GM23338 (cell line): ENCODE measurements around the gene FKBP6. TPM values are rescaled to one million over a fixed set of nuclear protein-coding genes. Genes with fewer than 3 reads are reported as not detected.

ENCODE experiments used
- ATAC-seq: fragments of 200-7000 bp; cut with Tn5 transposase; 3 replicates; pipeline ENCODE4 v1.9.1; 2020
- DNase-seq: peaks from one replicate; pipeline ENCODE4 v3.0.0-alpha.2; 2015; ENCODE audit warnings: low spot score
- H2AFZ ChIP-seq: fragments of 200-600 bp; sonication (generic); 2 replicates; pipeline ENCODE4 v1.8.0; 2016; ENCODE audit warnings: antibody characterized with exemption, mild to moderate bottlenecking, moderate library complexity
- H3F3A ChIP-seq: fragments of 200-600 bp; sonication (generic); replicated peaks from 2 replicates; pipeline ENCODE4 v1.8.0; 2017; ENCODE audit warnings: antibody characterized with exemption, mixed run types, low read depth
- H3K27ac ChIP-seq: fragments of 200-600 bp; sonication (generic); 2 replicates; pipeline ENCODE4 v1.6.1; 2016; ENCODE audit warnings: low read depth
- H3K27me3 ChIP-seq: fragments of 200-600 bp; sonication (generic); 2 replicates; pipeline ENCODE4 v1.8.0; 2016; ENCODE audit warnings: mild to moderate bottlenecking, mixed run types, moderate library complexity; ENCODE audit not compliant: insufficient read depth
- H3K36me3 ChIP-seq: fragments of 200-600 bp; sonication (generic); 2 replicates; pipeline ENCODE4 v1.8.0; 2016; ENCODE audit warnings: mild to moderate bottlenecking; ENCODE audit not compliant: insufficient read depth
- H3K4me1 ChIP-seq: fragments of 200-600 bp; sonication (generic); 2 replicates; pipeline ENCODE4 v1.8.0; 2016; ENCODE audit warnings: mild to moderate bottlenecking, moderate library complexity; ENCODE audit not compliant: insufficient read depth
- H3K4me2 ChIP-seq: fragments of 200-600 bp; sonication (generic); 2 replicates; pipeline ENCODE4 v1.7.1; 2017; ENCODE audit warnings: mixed run types
- H3K4me3 ChIP-seq: fragments of 200-600 bp; sonication (generic); 2 replicates; pipeline ENCODE4 v1.6.1; 2016; ENCODE audit warnings: mixed run types
- H3K79me2 ChIP-seq: fragments of 200-600 bp; sonication (generic); replicated peaks from 2 replicates; pipeline ENCODE4 v1.8.0; 2017; ENCODE audit warnings: mild to moderate bottlenecking; ENCODE audit not compliant: insufficient read depth
- H3K9me2 ChIP-seq: fragments of 200-600 bp; sonication (generic); 2 replicates; pipeline ENCODE4 v1.8.0; 2017; ENCODE audit not compliant: insufficient read depth
- H4K20me1 ChIP-seq: fragments of 200-600 bp; sonication (generic); replicated peaks from 2 replicates; pipeline ENCODE4 v1.8.0; 2017; ENCODE audit warnings: mild to moderate bottlenecking; ENCODE audit not compliant: insufficient read depth
- H3K27ac Mint-ChIP-seq: 2 replicates; pipeline ENCODE4 v1.8.0; 2020; ENCODE audit warnings: inconsistent platforms, mild to moderate bottlenecking, moderate library complexity, mixed read lengths
- H3K27me3 Mint-ChIP-seq: 3 replicates; pipeline ENCODE4 v1.8.0; 2022; ENCODE audit warnings: low read depth, mild to moderate bottlenecking, moderate library complexity, mixed read lengths, inconsistent platforms; ENCODE audit not compliant: insufficient read depth, poor library complexity
- H3K36me3 Mint-ChIP-seq: 3 replicates; pipeline ENCODE4 v1.8.0; 2021; ENCODE audit warnings: low read depth, mild to moderate bottlenecking, inconsistent platforms, moderate library complexity, mixed read lengths
- H3K4me1 Mint-ChIP-seq: 3 replicates; pipeline ENCODE4 v1.8.0; 2020; ENCODE audit warnings: mild to moderate bottlenecking, inconsistent platforms, mixed read lengths
- H3K4me3 Mint-ChIP-seq: 3 replicates; pipeline ENCODE4 v1.8.0; 2021; ENCODE audit warnings: moderate library complexity, mild to moderate bottlenecking, inconsistent platforms, mixed read lengths
- H3K9me3 Mint-ChIP-seq: 3 replicates; pipeline ENCODE4 v1.8.0; 2020; ENCODE audit warnings: moderate library complexity, mild to moderate bottlenecking, inconsistent platforms, mixed read lengths
- CREB1 ChIP-seq: fragments of 250-450 bp; sonication (Bioruptor Pico); IDR thresholded peaks from 2 replicates; pipeline ENCODE4 v1.5.0; 2020; ENCODE audit warnings: low read depth, mild to moderate bottlenecking, moderate library complexity
- EZH2 ChIP-seq: fragments of 200-600 bp; sonication (generic); IDR thresholded peaks from one replicate; pipeline ENCODE4 v1.8.0; 2017; ENCODE audit warnings: antibody characterized with exemption, mild to moderate bottlenecking, low read depth; ENCODE audit not compliant: unreplicated experiment
- EZH2phosphoT487 ChIP-seq: fragments of 200-600 bp; sonication (generic); IDR thresholded peaks from one replicate; pipeline ENCODE4 v1.8.1; 2018; ENCODE audit warnings: antibody characterized with exemption; ENCODE audit not compliant: unreplicated experiment
- JUNB ChIP-seq: IDR thresholded peaks from one replicate; pipeline ENCODE4 v1.6.1; 2016; ENCODE audit warnings: antibody characterized with exemption; ENCODE audit not compliant: unreplicated experiment
- NANOG ChIP-seq: IDR thresholded peaks from 2 replicates; pipeline ENCODE4 v1.6.1; 2016; ENCODE audit warnings: antibody characterized with exemption, borderline replicate concordance
- POLR2AphosphoS5 ChIP-seq: IDR thresholded peaks from 2 replicates; pipeline ENCODE4 v1.6.1; 2016; ENCODE audit warnings: antibody characterized with exemption, low read depth
- STAT1 ChIP-seq: IDR thresholded peaks from one replicate; pipeline ENCODE4 v1.6.1; 2016; ENCODE audit warnings: antibody characterized with exemption; ENCODE audit not compliant: unreplicated experiment
- ZNF114 ChIP-seq: fragments of 250-450 bp; sonication (Bioruptor Pico); IDR thresholded peaks from 2 replicates; pipeline ENCODE4 v1.5.0; 2020; ENCODE audit warnings: mild to moderate bottlenecking, moderate library complexity
- ZNF331 ChIP-seq: fragments of 250-450 bp; sonication (Bioruptor Pico); IDR thresholded peaks from 2 replicates; pipeline ENCODE4 v1.5.0; 2020; ENCODE audit warnings: low read depth, mild to moderate bottlenecking, moderate library complexity
- polyA plus RNA-seq: library from polyadenylated mRNA; unstranded; fragments of >200 nt; fragmentation: Nextera tagmentation; extraction: Ambion mirVana; gene quantifications from 2 replicates; pipeline ENCODE4 v1.2.1, GENCODE V29; 2016
- total RNA-seq: library from RNA; depleted of rRNA; stranded (reverse); fragments of >200 nt; shearing (Covaris generic); gene quantifications from 2 replicates; pipeline ENCODE4 v1.2.3, GENCODE V29; 2014
- TF ChIP-seq, protein P1 (sequence below), 2 experiments: fragments of 200-600 bp in 1 of 2; sonication (generic) in 1 of 2; conservative IDR thresholded peaks; 2 replicates each; pipeline versions ENCODE4 v1.5.1 to v1.6.1; 2016 to 2017; ENCODE audit warnings: antibody characterized with exemption in 2 of 2, low read depth in 2 of 2, mild to moderate bottlenecking in 2 of 2, moderate library complexity in 1 of 2
- TF ChIP-seq, protein P2 (sequence below): IDR thresholded peaks from one replicate; pipeline ENCODE4 v1.6.1; 2018; ENCODE audit warnings: antibody characterized with exemption; ENCODE audit not compliant: unreplicated experiment
- TF ChIP-seq, protein P3 (sequence below): IDR thresholded peaks from 2 replicates; pipeline ENCODE4 v1.6.1; 2016; ENCODE audit warnings: antibody characterized with exemption

FKBP6 gene
- total and polyA plus RNA-seq, 2 experiments from 2014 or later = 0.15 TPM; not detected in 1

DNA sequence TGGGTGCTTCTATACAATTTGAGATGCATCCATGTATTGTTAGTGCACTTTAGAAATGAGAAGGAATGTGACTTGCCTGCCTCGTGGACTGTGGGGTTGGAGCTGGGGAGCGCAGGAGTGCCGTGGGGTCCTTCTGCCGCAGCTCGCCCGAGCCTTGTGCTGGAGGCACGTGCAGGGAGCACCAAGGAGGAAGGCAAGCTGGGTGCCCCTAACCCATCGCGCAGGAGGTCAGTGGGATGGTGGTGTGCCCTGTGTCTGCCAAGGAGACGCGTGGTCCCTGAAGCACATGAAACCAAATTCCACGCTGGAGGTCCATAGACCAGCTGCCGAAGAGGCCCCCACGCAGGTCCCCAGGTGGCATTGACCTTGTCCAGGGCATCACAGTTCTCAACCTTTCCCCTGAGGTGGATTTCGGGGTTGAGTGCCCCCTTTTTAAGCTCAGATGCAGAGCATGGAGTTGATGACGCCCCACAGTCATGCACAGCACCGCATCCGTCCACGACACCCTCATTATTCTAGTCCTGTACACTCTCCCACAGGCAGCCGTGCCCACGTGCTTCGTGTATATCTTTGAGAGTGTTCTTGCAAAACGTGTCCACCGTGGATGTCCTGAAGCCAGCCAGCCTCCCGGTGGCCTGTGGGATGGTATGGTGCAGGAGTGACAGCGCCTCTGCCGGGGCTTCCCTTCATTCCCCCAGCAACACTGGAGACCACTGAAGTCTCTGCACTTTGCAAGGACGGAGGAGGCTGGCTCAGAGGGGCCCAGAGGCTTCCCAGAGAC, 35.5 kb downstream of the FKBP6 start (continued):
- no peak for TF ChIP-seq ZNF331
- no peak for TF ChIP-seq EZH2phosphoT487
- no peak for TF ChIP-seq NANOG
- no peak for TF ChIP-seq CREB1 (CRISPR knock-in tag)
- TF ChIP-seq EZH2 = no peak

DNA sequence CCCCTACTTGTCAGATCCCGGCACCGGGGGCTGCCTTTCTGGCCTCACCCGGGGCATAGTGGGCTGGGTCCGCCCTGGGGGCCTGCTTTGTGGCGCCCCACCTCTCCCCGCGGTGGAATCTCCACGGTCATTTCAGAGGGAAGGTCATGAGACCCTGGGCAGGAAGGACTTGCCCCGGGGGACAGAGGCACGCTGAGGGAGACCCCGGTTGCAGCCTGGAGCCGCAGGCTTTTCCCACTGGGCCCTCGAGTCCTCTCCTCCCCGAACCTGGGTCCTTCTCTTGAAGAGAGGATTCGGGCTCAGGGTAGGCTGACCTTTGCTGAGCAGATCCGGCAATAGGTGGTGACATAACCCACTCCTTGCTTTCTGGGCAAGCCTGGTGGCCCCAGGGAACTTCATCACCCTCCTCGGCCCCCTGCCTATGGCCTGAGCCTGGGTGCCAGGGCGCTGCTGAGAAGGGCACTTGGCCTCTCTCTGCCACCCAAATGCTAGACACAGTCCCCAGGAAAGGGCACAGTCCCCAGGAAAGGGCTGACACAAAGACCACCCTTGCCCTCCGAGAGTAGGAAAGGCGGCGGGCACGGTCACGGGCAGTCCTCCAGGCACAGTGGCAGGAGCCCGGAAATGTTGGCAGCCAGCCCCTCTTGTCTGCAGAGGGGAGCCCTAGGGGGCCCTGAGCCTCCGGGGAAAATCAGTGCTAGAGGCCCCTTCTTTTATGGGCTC, 36.2 kb downstream of the FKBP6 start:
- no peak overlapping the region for H3K27ac Mint-ChIP-seq
- Histone ChIP-seq H3K9me2 (no peaks in the 10 kb centered on the region), H3K4me2 (no peak overlapping the region), H3K4me3 (no peak overlapping the region), H2AFZ (no peak overlapping the region), H3K36me3 (no peaks in the 10 kb centered on the region), H3K27ac (no peak overlapping the region), H4K20me1 (no peaks in the 10 kb centered on the region), H3K27me3 (no peaks in the 10 kb centered on the region), H3F3A (no peaks in the 10 kb centered on the region), H3K79me2 (no peaks in the 10 kb centered on the region), H3K4me1 (no peaks in the 10 kb centered on the region)
- H3K9me3 Mint-ChIP-seq = no peaks in the 10 kb centered on the region
- H3K36me3 Mint-ChIP-seq = no peaks in the 10 kb centered on the region
- DNase-seq = no peak
- no peak for ATAC-seq
- H3K4me3 Mint-ChIP-seq = no peak overlapping the region
- peaks cover 2% of the 10 kb centered on the region; the same call in 1 of the 3 replicates for H3K4me1 Mint-ChIP-seq
- peaks cover 9% of the 10 kb centered on the region for H3K27me3 Mint-ChIP-seq
- TF ChIP-seq, protein P1, sequence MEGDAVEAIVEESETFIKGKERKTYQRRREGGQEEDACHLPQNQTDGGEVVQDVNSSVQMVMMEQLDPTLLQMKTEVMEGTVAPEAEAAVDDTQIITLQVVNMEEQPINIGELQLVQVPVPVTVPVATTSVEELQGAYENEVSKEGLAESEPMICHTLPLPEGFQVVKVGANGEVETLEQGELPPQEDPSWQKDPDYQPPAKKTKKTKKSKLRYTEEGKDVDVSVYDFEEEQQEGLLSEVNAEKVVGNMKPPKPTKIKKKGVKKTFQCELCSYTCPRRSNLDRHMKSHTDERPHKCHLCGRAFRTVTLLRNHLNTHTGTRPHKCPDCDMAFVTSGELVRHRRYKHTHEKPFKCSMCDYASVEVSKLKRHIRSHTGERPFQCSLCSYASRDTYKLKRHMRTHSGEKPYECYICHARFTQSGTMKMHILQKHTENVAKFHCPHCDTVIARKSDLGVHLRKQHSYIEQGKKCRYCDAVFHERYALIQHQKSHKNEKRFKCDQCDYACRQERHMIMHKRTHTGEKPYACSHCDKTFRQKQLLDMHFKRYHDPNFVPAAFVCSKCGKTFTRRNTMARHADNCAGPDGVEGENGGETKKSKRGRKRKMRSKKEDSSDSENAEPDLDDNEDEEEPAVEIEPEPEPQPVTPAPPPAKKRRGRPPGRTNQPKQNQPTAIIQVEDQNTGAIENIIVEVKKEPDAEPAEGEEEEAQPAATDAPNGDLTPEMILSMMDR (conservative IDR thresholded peaks at IDR 0.05; ENCODE audit: low read depth in 2 of 2) = no peak
- TF ChIP-seq EZH2phosphoT487 (no peak), ZNF114 (CRISPR knock-in tag) (no peak), EZH2 (no peak), JUNB (no peak), CREB1 (CRISPR knock-in tag) (no peak), STAT1 (no peak), POLR2AphosphoS5 (no peak)
- TF ChIP-seq, protein P2, sequence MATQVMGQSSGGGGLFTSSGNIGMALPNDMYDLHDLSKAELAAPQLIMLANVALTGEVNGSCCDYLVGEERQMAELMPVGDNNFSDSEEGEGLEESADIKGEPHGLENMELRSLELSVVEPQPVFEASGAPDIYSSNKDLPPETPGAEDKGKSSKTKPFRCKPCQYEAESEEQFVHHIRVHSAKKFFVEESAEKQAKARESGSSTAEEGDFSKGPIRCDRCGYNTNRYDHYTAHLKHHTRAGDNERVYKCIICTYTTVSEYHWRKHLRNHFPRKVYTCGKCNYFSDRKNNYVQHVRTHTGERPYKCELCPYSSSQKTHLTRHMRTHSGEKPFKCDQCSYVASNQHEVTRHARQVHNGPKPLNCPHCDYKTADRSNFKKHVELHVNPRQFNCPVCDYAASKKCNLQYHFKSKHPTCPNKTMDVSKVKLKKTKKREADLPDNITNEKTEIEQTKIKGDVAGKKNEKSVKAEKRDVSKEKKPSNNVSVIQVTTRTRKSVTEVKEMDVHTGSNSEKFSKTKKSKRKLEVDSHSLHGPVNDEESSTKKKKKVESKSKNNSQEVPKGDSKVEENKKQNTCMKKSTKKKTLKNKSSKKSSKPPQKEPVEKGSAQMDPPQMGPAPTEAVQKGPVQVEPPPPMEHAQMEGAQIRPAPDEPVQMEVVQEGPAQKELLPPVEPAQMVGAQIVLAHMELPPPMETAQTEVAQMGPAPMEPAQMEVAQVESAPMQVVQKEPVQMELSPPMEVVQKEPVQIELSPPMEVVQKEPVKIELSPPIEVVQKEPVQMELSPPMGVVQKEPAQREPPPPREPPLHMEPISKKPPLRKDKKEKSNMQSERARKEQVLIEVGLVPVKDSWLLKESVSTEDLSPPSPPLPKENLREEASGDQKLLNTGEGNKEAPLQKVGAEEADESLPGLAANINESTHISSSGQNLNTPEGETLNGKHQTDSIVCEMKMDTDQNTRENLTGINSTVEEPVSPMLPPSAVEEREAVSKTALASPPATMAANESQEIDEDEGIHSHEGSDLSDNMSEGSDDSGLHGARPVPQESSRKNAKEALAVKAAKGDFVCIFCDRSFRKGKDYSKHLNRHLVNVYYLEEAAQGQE = no peak
- TF ChIP-seq, protein P3, sequence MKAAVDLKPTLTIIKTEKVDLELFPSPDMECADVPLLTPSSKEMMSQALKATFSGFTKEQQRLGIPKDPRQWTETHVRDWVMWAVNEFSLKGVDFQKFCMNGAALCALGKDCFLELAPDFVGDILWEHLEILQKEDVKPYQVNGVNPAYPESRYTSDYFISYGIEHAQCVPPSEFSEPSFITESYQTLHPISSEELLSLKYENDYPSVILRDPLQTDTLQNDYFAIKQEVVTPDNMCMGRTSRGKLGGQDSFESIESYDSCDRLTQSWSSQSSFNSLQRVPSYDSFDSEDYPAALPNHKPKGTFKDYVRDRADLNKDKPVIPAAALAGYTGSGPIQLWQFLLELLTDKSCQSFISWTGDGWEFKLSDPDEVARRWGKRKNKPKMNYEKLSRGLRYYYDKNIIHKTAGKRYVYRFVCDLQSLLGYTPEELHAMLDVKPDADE = no peak
